Loucy (cell line): Measurements from ENCODE around the gene RBFA.

Source experiments
- CTCF ChIP-seq: fragments of 200-600 bp; sonication (generic); conservative IDR thresholded peaks from 2 replicates; pipeline ENCODE4 v1.5.1; 2014; ENCODE audit warnings: mild to moderate bottlenecking, antibody characterized with exemption, low read length
- EZH2phosphoT487 ChIP-seq: fragments of 200-600 bp; IDR thresholded peaks from 2 replicates; pipeline ENCODE4 v1.6.1; 2018; ENCODE audit warnings: antibody characterized with exemption, mild to moderate bottlenecking, moderate library complexity, borderline replicate concordance

GRCh38 chr18:80035997-80036396, 1.8 kb downstream of the RBFA start:
- TF ChIP-seq CTCF = no peak
- TF ChIP-seq EZH2phosphoT487 = no peak
